Endothelial cell of umbilical vein (primary cell): ENCODE measurements around the gene SUMF1. TPM values are rescaled to one million over a fixed set of nuclear protein-coding genes. Genes with fewer than 3 reads are reported as not detected.

Experiments used
- BruUV-seq: library from RNA; stranded (reverse); fragments of 400-500 nt; replicated peaks from 2 replicates; lab custom pipeline; 2021; lab: Mats Ljungman, UMichigan
- CTCF ChIA-PET: fragments of 300-600, 350-600 bp; sonication (Branson Sonifier 250); formaldehyde crosslinking; loops from one replicate; lab custom pipeline; 2021; ENCODE audit warnings: antibody characterized with exemption, inconsistent platforms; lab: Charles Lee
- POLR2A ChIA-PET: fragments of 300-600, 350-600 bp; sonication (Branson Sonifier 250); formaldehyde crosslinking; loops from one replicate; lab custom pipeline; 2021; ENCODE audit warnings: antibody characterized with exemption, inconsistent platforms; lab: Charles Lee
- DNase-seq: peaks from one replicate; pipeline ENCODE4 v3.0.0-alpha.2; 2011; ENCODE audit warnings: low read depth, low spot score
- FAIRE-seq: peaks from 2 replicates; lab custom pipeline; 2011; peaks lifted over from hg19 to GRCh38; lab: Jason Lieb, UNC
- H2AFZ ChIP-seq: 2 replicates; pipeline ENCODE4 v1.6.0; 2012; ENCODE audit warnings: low read depth, low read length, control low read depth, inconsistent platforms
- H3K27ac ChIP-seq: 2 replicates; pipeline ENCODE4 v1.5.1; 2011; ENCODE audit warnings: low read depth, mild to moderate bottlenecking, control low read depth, low read length, moderate library complexity; ENCODE audit not compliant: insufficient read depth
- H3K27me3 ChIP-seq, 2 experiments: 2 replicates each; pipeline versions ENCODE4 v1.6.0 to v1.6.1; 2011; ENCODE audit warnings: low read length in 2 of 2, mixed read lengths in 1 of 2; ENCODE audit not compliant: control insufficient read depth in 2 of 2, insufficient read depth in 2 of 2
- H3K36me3 ChIP-seq, 2 experiments: 2 replicates in 1 of 2; 3 replicates in 1 of 2; pipeline ENCODE4 v1.5.1; 2011; ENCODE audit warnings: low read length in 2 of 2, mild to moderate bottlenecking in 1 of 2, moderate library complexity in 1 of 2; ENCODE audit not compliant: control insufficient read depth in 2 of 2, insufficient read depth in 2 of 2; ENCODE audit errors: extremely low read depth in 1 of 2
- H3K4me1 ChIP-seq: 3 replicates; pipeline ENCODE4 v1.5.1; 2011; ENCODE audit warnings: mild to moderate bottlenecking, low read length; ENCODE audit not compliant: control insufficient read depth, insufficient read depth; ENCODE audit errors: extremely low read depth
- H3K4me2 ChIP-seq: 2 replicates; pipeline ENCODE4 v1.6.1; 2011; ENCODE audit warnings: low read length, control low read depth, mixed read lengths; ENCODE audit not compliant: insufficient read depth
- H3K4me3 ChIP-seq, 3 experiments: fragments of 200-600 bp in 1 of 3; sonication (generic), shearing (Covaris generic) in 1 of 3; replicated peaks in 1 of 3; 2 replicates each; pipeline ENCODE4 v1.5.1; 2011 to 2016; ENCODE audit warnings: control low read depth in 3 of 3, low read length in 3 of 3, mild to moderate bottlenecking in 2 of 3, inconsistent platforms in 1 of 3, low read depth in 1 of 3, moderate library complexity in 1 of 3; ENCODE audit not compliant: insufficient read depth in 1 of 3
- H3K79me2 ChIP-seq: 2 replicates; pipeline ENCODE4 v1.6.0; 2012; ENCODE audit warnings: low read length, inconsistent platforms; ENCODE audit not compliant: control insufficient read depth, insufficient read depth
- H3K9ac ChIP-seq: replicated peaks from 2 replicates; pipeline ENCODE3; 2011; ENCODE audit warnings: low read length, control low read depth; ENCODE audit not compliant: insufficient read depth; ENCODE audit errors: extremely low read depth
- H3K9me1 ChIP-seq: replicated peaks from 3 replicates; pipeline ENCODE4 v1.6.0; 2011; ENCODE audit warnings: mild to moderate bottlenecking, low read length; ENCODE audit not compliant: control insufficient read depth, insufficient read depth; ENCODE audit errors: extremely low read depth
- H3K9me3 ChIP-seq: replicated peaks from 2 replicates; pipeline ENCODE4 v1.5.1; 2012; ENCODE audit warnings: low read length, inconsistent platforms; ENCODE audit not compliant: control insufficient read depth, insufficient read depth
- H4K20me1 ChIP-seq: replicated peaks from 2 replicates; pipeline ENCODE3; 2011; ENCODE audit warnings: mild to moderate bottlenecking, low read length; ENCODE audit not compliant: control insufficient read depth, insufficient read depth; ENCODE audit errors: extremely low read depth
- EZH2 ChIP-seq: IDR thresholded peaks from 2 replicates; pipeline ENCODE4 v1.6.1; 2012; ENCODE audit warnings: borderline replicate concordance, low read depth, mild to moderate bottlenecking, moderate library complexity, low read length, inconsistent platforms; ENCODE audit not compliant: severe bottlenecking
- FOS ChIP-seq: IDR thresholded peaks from 2 replicates; pipeline ENCODE4 v1.6.1; 2011; ENCODE audit warnings: mild to moderate bottlenecking, low read length, moderate library complexity, borderline replicate concordance; ENCODE audit not compliant: insufficient read depth
- GATA2 ChIP-seq: IDR thresholded peaks from 2 replicates; pipeline ENCODE4 v1.7.0; 2011; ENCODE audit warnings: low read depth, mild to moderate bottlenecking, moderate library complexity, mixed read lengths, low read length; ENCODE audit not compliant: insufficient read length, insufficient read depth
- JUN ChIP-seq: IDR thresholded peaks from 2 replicates; pipeline ENCODE4 v1.6.1; 2011; ENCODE audit warnings: borderline replicate concordance, low read depth; ENCODE audit not compliant: insufficient read length, insufficient read depth
- MYC ChIP-seq: IDR thresholded peaks from one replicate; pipeline ENCODE4 v1.6.1; 2011; ENCODE audit warnings: mild to moderate bottlenecking, low read depth, low read length
- POLR2A ChIP-seq: IDR thresholded peaks from 2 replicates; pipeline ENCODE4 v1.6.1; 2012; ENCODE audit warnings: low read depth, mild to moderate bottlenecking, control low read depth, low read length
- POLR2AphosphoS5 ChIP-seq: IDR thresholded peaks from 2 replicates; pipeline ENCODE4 v1.6.1; 2012; ENCODE audit warnings: low read depth, mild to moderate bottlenecking, control low read depth, low read length, moderate library complexity; ENCODE audit not compliant: insufficient read depth
- dilution Hi-C: fragments of 300-500 bp; cut with MboI; formaldehyde crosslinking; loops from one replicate; pipeline ENCODE4 v1.15.0; 2019; ENCODE audit warnings: low sequenced_read_pairs; ENCODE audit not compliant: extremely low pct_ligation_motif_present
- intact Hi-C: fragments of 100-400 bp; cut with micrococcal nuclease; formaldehyde crosslinking; loops from one replicate; pipeline ENCODE4 v1.10.0; 2022
- polyA plus RNA-seq, 4 experiments: library from polyadenylated mRNA; depleted of rRNA in 3 of 4; stranded (reverse) in 3 of 4; unstranded in 1 of 4; fragments of >200 nt; gene quantifications; 2 replicates each; pipeline versions ENCODE4 v1.2.1 to v1.2.3, GENCODE V29; 2011 to 2012; ENCODE audit warnings: missing spikeins in 1 of 4
- total RNA-seq: library from RNA; stranded (reverse); gene quantifications from 2 replicates; pipeline ENCODE4 v1.2.3, GENCODE V29; 2021
- TF ChIP-seq, protein P1 (sequence below): IDR thresholded peaks from 2 replicates; pipeline ENCODE4 v1.6.1; 2011; ENCODE audit not compliant: insufficient read depth, insufficient read length
- TF ChIP-seq, protein P2 (sequence below), 2 donors: IDR thresholded peaks; 1 replicate in 1 of 2; 2 replicates in 1 of 2; pipeline ENCODE4 v1.5.1; 2011; ENCODE audit warnings: low read length in 2 of 2, mild to moderate bottlenecking in 2 of 2, moderate library complexity in 2 of 2, control low read depth in 1 of 2, inconsistent platforms in 1 of 2, low read depth in 1 of 2; ENCODE audit not compliant: insufficient read depth in 1 of 2; ENCODE audit errors: extremely low read depth in 1 of 2

Gene SUMF1
- total and polyA plus RNA-seq, 2 donors (not counting 3 experiments of a cell fraction or from before 2014, with no cell fraction given) = 31.5 to 46.8 TPM

DNA sequence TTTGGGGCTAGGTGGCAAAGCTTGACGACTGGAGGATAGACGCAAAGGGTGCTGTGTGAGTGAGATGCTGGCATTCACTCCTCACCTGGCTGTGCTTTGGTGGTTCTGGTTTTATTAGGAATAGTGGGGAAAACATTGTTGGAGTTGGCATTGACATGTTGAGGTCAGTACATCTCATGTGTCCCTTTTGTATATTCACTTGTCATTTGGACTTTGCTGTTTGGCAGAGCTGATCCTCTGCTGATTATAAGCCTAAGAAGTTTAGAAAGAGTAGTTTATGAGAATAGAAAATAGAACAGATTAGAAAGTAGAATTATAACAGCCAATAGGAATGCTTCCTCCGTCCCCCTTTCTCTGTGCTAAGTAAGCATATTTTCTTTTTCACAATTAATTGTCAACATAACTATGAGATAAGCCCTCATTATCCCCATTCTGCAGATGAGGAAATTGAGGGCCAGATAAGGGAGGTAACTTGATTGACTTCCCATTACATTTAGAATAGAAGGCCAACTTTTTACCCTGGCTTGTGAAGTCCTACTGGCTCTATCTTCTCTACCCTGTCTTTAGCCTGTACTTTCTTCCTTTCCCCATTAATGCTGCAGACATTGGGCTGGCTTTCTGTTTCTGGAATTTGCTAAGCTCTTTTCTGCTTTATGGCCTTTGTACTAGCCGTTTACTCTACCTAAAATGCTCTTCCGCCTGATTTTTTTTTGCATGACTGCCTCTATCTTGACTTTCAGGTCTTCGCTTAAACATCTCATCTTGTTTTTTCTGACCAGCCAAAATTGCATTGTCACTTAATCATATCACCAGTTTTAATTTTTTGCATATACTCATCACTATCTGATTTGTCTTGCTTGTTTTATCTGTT lies 38.9 kb upstream of the SUMF1 start:
- Histone ChIP-seq H3K9me1 (no peaks in the 10 kb centered on the region), H3K4me3 (no peak overlapping the region), H3K9ac (no peak overlapping the region), H3K79me2 (no peaks in the 10 kb centered on the region), H3K9me3 (no peaks in the 10 kb centered on the region), H3K36me3 (no peaks in the 10 kb centered on the region), H3K4me2 (no peak overlapping the region), H4K20me1 (no peaks in the 10 kb centered on the region), H3K27ac (no peak overlapping the region), H3K27me3 (no peaks in the 10 kb centered on the region), H2AFZ (no peak overlapping the region), H3K4me1 (peaks cover 3% of the 10 kb centered on the region)
- no TSS peak for BruUV-seq
- intact Hi-C loops (no loop called here), dilution Hi-C loops (no loop called here)
- ChIA-PET POLR2A (no interaction called here), CTCF (interaction anchor here (1.2 to 1.6 kb wide), 2 partner anchors 10 to 12 kb away, joined by 3 to 4 read pairs; no protein-coding TSS in a partner anchor)
- no peak for FAIRE-seq
- no peak for DNase-seq
- TF ChIP-seq FOS (no peak), GATA2 (no peak), POLR2AphosphoS5 (no peak), JUN (no peak), EZH2 (no peak), MYC (no peak), POLR2A (no peak)
- TF ChIP-seq, protein P1, sequence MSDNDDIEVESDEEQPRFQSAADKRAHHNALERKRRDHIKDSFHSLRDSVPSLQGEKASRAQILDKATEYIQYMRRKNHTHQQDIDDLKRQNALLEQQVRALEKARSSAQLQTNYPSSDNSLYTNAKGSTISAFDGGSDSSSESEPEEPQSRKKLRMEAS = no peak
- TF ChIP-seq, protein P2, sequence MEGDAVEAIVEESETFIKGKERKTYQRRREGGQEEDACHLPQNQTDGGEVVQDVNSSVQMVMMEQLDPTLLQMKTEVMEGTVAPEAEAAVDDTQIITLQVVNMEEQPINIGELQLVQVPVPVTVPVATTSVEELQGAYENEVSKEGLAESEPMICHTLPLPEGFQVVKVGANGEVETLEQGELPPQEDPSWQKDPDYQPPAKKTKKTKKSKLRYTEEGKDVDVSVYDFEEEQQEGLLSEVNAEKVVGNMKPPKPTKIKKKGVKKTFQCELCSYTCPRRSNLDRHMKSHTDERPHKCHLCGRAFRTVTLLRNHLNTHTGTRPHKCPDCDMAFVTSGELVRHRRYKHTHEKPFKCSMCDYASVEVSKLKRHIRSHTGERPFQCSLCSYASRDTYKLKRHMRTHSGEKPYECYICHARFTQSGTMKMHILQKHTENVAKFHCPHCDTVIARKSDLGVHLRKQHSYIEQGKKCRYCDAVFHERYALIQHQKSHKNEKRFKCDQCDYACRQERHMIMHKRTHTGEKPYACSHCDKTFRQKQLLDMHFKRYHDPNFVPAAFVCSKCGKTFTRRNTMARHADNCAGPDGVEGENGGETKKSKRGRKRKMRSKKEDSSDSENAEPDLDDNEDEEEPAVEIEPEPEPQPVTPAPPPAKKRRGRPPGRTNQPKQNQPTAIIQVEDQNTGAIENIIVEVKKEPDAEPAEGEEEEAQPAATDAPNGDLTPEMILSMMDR (IDR thresholded peaks at IDR 0.05; ENCODE audit: extremely low read depth in 1 of 2, insufficient read depth in 1 of 2, low read depth in 1 of 2, low read length in 2 of 2) = no peak
